H1 (cell line): ENCODE results near the gene TMEM273. TPM values are rescaled to one million over a fixed set of nuclear protein-coding genes. Genes with fewer than 3 reads are reported as not detected.

ENCODE experiments used
- CBX8 ChIP-seq: fragments of 300-800, 300-1000 bp; sonication (generic); IDR thresholded peaks from 2 replicates; pipeline ENCODE4 v1.7.1; 2016; ENCODE audit warnings: low read depth, low read length, borderline replicate concordance
- SRF ChIP-seq: IDR thresholded peaks from 2 replicates; pipeline ENCODE4 v1.6.1; 2011; ENCODE audit warnings: mild to moderate bottlenecking, low read depth, low read length, moderate library complexity
- TAF7 ChIP-seq: optimal IDR thresholded peaks from 2 replicates; pipeline ENCODE3; 2011; ENCODE audit warnings: low read depth, mild to moderate bottlenecking, inconsistent platforms, low read length, moderate library complexity, borderline replicate concordance
- polyA plus RNA-seq, 7 experiments: library from polyadenylated mRNA; depleted of rRNA in 3 of 7; stranded (reverse) in 5 of 7; unstranded in 2 of 7; fragments of >200 nt in 5 of 7; fragments of 200-250 nt in 2 of 7; gene quantifications; 1 replicate in 5 of 7; 2 replicates in 1 of 7; 4 replicates in 1 of 7; pipeline versions ENCODE4 v1.2.1 to v1.2.3, GENCODE V29; 2011 to 2013; ENCODE audit warnings: missing spikeins in 2 of 7, mixed read lengths in 2 of 7
- total RNA-seq: library from RNA; stranded (reverse); fragmentation: NEBNext Ultra II Directional; extraction: Animal tissue kit (Norgen Biotek cat#: 25700); gene quantifications from 2 replicates; pipeline ENCODE4 v1.2.1, GENCODE V29; 2021

TMEM273 gene
- total and polyA plus RNA-seq, 2 of the 8 experiments (the other 6 are each of a cell fraction or from before 2014, with no cell fraction given): not detected

GRCh38 chr10:49173853-49174252 is 14.3 kb downstream of the TMEM273 start (continued):
- TF ChIP-seq TAF7: no peak
- no peak for TF ChIP-seq SRF
- TF ChIP-seq CBX8: no peak
